K562 (cell line): ENCODE data around the gene TRIM14. TPM values are rescaled to one million over a fixed set of nuclear protein-coding genes. Genes with fewer than 3 reads are reported as not detected.

ENCODE experiments used
- ATAC-seq: fragments of 200-7000 bp; cut with Tn5 transposase; 3 replicates; pipeline ENCODE4 v1.9.1; 2020; ENCODE audit warnings: moderate library complexity
- BruUV-seq: library from RNA; stranded (reverse); fragments of 400-500 nt; replicated peaks from 2 replicates; lab custom pipeline; 2021; lab: Mats Ljungman, UMichigan
- CTCF ChIA-PET: fragments of 300-600 bp; formaldehyde crosslinking; extraction: SDS; loops from one replicate; lab custom pipeline; 2021; ENCODE audit warnings: low intra/inter-chr PET ratio; lab: Yijun Ruan, JAX
- POLR2A ChIA-PET: fragments of 300-600, 350-650 bp; sonication (Branson Sonifier 250); formaldehyde crosslinking; extraction: SDS; loops from one replicate; lab custom pipeline; 2021; ENCODE audit warnings: antibody characterized with exemption, inconsistent platforms; lab: Yijun Ruan, JAX
- DNase-seq, 4 experiments: peaks; one replicate each; pipeline versions ENCODE4 v3.0.0 to v3.0.0-alpha.2; 2011 to 2018; ENCODE audit warnings: low spot score in 3 of 4, mixed read lengths in 3 of 4; ENCODE audit errors: extremely low read depth in 1 of 4
- FAIRE-seq: peaks from 2 replicates; lab custom pipeline; 2011; peaks lifted over from hg19 to GRCh38; lab: Jason Lieb, UNC
- H2AFZ ChIP-seq: 2 replicates; pipeline ENCODE4 v1.6.0; 2011; ENCODE audit warnings: low read depth, low read length, control low read depth, inconsistent platforms
- H3K27ac ChIP-seq: fragments of 200-600 bp; 3 replicates; pipeline ENCODE4 v1.8.0; 2011; ENCODE audit warnings: low read depth, mild to moderate bottlenecking, control low read depth, inconsistent platforms, low read length, moderate library complexity, mixed read lengths; ENCODE audit errors: extremely low read depth
- H3K27me3 ChIP-seq, 2 experiments: fragments of 300-600 bp in 1 of 2; 2 replicates in 1 of 2; 3 replicates in 1 of 2; pipeline versions ENCODE4 v1.6.0 to v1.8.0; 2011; ENCODE audit warnings: inconsistent platforms in 2 of 2, low read length in 2 of 2, mild to moderate bottlenecking in 1 of 2, mixed read lengths in 1 of 2, moderate library complexity in 1 of 2; ENCODE audit not compliant: control insufficient read depth in 2 of 2, insufficient read depth in 2 of 2
- H3K36me3 ChIP-seq: fragments of 300-600 bp; 3 replicates; pipeline ENCODE4 v1.8.0; 2011; ENCODE audit warnings: mild to moderate bottlenecking, low read length, inconsistent platforms; ENCODE audit not compliant: control insufficient read depth, insufficient read depth
- H3K4me1 ChIP-seq, 2 experiments: fragments of 200-600 bp in 1 of 2; replicated peaks in 1 of 2; 2 replicates in 1 of 2; 3 replicates in 1 of 2; pipeline versions ENCODE4 v1.5.1 to v1.8.0; 2011; ENCODE audit warnings: inconsistent platforms in 2 of 2, low read length in 2 of 2, mild to moderate bottlenecking in 1 of 2, mixed read lengths in 1 of 2, moderate library complexity in 1 of 2; ENCODE audit not compliant: control insufficient read depth in 2 of 2, insufficient read depth in 2 of 2
- H3K4me2 ChIP-seq: 2 replicates; pipeline ENCODE4 v1.6.1; 2011; ENCODE audit warnings: low read length, control low read depth, inconsistent platforms, mixed read lengths; ENCODE audit not compliant: insufficient read depth
- H3K4me3 ChIP-seq: fragments of 200-600 bp; sonication (generic), shearing (Covaris generic); 2 replicates; pipeline ENCODE4 v1.5.1; 2016; ENCODE audit warnings: control low read depth, inconsistent platforms
- H3K79me2 ChIP-seq: fragments of 200-600 bp; 3 replicates; pipeline ENCODE4 v1.8.0; 2011; ENCODE audit warnings: low read length, inconsistent platforms; ENCODE audit not compliant: control insufficient read depth, insufficient read depth
- H3K9ac ChIP-seq, 2 experiments: 2 replicates each; pipeline versions ENCODE4 v1.6.0 to v1.6.1; 2011; ENCODE audit warnings: low read depth in 2 of 2, low read length in 2 of 2, control low read depth in 1 of 2, inconsistent platforms in 1 of 2, mild to moderate bottlenecking in 1 of 2, mixed read lengths in 1 of 2; ENCODE audit not compliant: insufficient read depth in 1 of 2
- H3K9me1 ChIP-seq: one replicate; pipeline ENCODE4 v1.6.0; 2011; ENCODE audit warnings: inconsistent platforms, mild to moderate bottlenecking, low read length, moderate library complexity; ENCODE audit not compliant: control insufficient read depth, insufficient read depth
- H3K9me3 ChIP-seq: replicated peaks from 2 replicates; pipeline ENCODE4 v1.5.1; 2011; ENCODE audit warnings: low read depth, low read length, inconsistent platforms; ENCODE audit not compliant: control insufficient read depth, insufficient read depth
- H4K20me1 ChIP-seq: replicated peaks from 2 replicates; pipeline ENCODE4 v1.6.1; 2011; ENCODE audit warnings: low read length, inconsistent platforms, mixed read lengths; ENCODE audit not compliant: control insufficient read depth, insufficient read depth
- CCNT2 ChIP-seq: IDR thresholded peaks from 2 replicates; pipeline ENCODE4 v1.6.1; 2011; ENCODE audit warnings: borderline replicate concordance, low read depth, mild to moderate bottlenecking, moderate library complexity, mixed read lengths, low read length; ENCODE audit not compliant: insufficient read length; ENCODE audit errors: extremely low read depth
- POLR2G ChIP-seq: fragments of 200-400 bp; formaldehyde crosslinking; IDR thresholded peaks from 2 replicates; pipeline ENCODE4 v1.6.1; 2017; ENCODE audit warnings: low read depth, mild to moderate bottlenecking, antibody characterized with exemption, low read length, moderate library complexity
- STAT5B ChIP-seq: fragments of 250-450 bp; sonication (Bioruptor Pico); IDR thresholded peaks from 2 replicates; pipeline ENCODE4 v1.8.0; 2021; ENCODE audit warnings: mild to moderate bottlenecking, inconsistent platforms
- WGBS: fragments of 100-300 bp; shearing (Covaris generic); methylation state at CpG from one replicate; pipeline ENCODE4 v1.1.6; 2016; ENCODE audit warnings: low coverage, mixed read lengths; ENCODE audit not compliant: insufficient coverage; ENCODE audit errors: missing lambda C conversion rate; 5-methylcytosine and 5-hydroxymethylcytosine counted together
- in situ Hi-C: fragments of 300-500 bp; cut with MboI; formaldehyde crosslinking; loops from 4 replicates; pipeline ENCODE4 v1.15.0; 2018; ENCODE audit warnings: inconsistent platforms, mixed read lengths
- intact Hi-C: fragments of 100-400 bp; cut with micrococcal nuclease; formaldehyde crosslinking; loops from 2 replicates; pipeline ENCODE4 v1.14.2; 2022
- polyA plus RNA-seq, 8 experiments: library from polyadenylated mRNA; depleted of rRNA in 4 of 8; stranded (reverse) in 5 of 8; unstranded in 3 of 8; fragments of >200 nt; fragmentation: Nextera tagmentation in 2 of 8; fragmentation: Illumina TruSeq in 1 of 8; extraction: Ambion mirVana in 2 of 8; extraction: Trizol in 1 of 8; gene quantifications; 2 replicates each; pipeline versions ENCODE4 v1.2.1 to v1.2.3, GENCODE V29; 2011 to 2014; ENCODE audit warnings: inconsistent platforms in 1 of 8, missing spikeins in 1 of 8
- total RNA-seq, 7 experiments: library from RNA; depleted of rRNA in 6 of 7; stranded (reverse); fragments of >200 nt in 6 of 7; fragmentation: Illumina TruSeq in 2 of 7; extraction: Trizol in 2 of 7; gene quantifications; 2 replicates each; pipeline versions ENCODE4 v1.2.1 to v1.2.3, GENCODE V29; 2011 to 2021; ENCODE audit warnings: low replicate concordance in 1 of 7
- TF ChIP-seq, protein P1 (sequence below), 3 experiments: fragments of 200-800 bp in 1 of 3; sonication (Bioruptor generic) in 1 of 3; sonication (generic) in 1 of 3; formaldehyde crosslinking in 1 of 3; IDR thresholded peaks; 2 replicates each; pipeline versions ENCODE4 v1.6.1 to v1.8.0; 2016 to 2022; ENCODE audit warnings: mild to moderate bottlenecking in 2 of 3, missing compliant biosample characterization in 2 of 3, missing genetic modification characterization in 2 of 3, missing genetic modification reagents in 1 of 3
- TF ChIP-seq, protein P2 (sequence below): sonication (generic); formaldehyde crosslinking; IDR thresholded peaks from 2 replicates; pipeline ENCODE4 v1.8.1; 2023; ENCODE audit warnings: mild to moderate bottlenecking, missing genetic modification reagents

Gene TRIM14
- total and polyA plus RNA-seq, 9 of the 15 experiments (the other 6 are each of a cell fraction or from before 2014, with no cell fraction given): 7.6 to 41.0 (median 17.9) TPM

DNA sequence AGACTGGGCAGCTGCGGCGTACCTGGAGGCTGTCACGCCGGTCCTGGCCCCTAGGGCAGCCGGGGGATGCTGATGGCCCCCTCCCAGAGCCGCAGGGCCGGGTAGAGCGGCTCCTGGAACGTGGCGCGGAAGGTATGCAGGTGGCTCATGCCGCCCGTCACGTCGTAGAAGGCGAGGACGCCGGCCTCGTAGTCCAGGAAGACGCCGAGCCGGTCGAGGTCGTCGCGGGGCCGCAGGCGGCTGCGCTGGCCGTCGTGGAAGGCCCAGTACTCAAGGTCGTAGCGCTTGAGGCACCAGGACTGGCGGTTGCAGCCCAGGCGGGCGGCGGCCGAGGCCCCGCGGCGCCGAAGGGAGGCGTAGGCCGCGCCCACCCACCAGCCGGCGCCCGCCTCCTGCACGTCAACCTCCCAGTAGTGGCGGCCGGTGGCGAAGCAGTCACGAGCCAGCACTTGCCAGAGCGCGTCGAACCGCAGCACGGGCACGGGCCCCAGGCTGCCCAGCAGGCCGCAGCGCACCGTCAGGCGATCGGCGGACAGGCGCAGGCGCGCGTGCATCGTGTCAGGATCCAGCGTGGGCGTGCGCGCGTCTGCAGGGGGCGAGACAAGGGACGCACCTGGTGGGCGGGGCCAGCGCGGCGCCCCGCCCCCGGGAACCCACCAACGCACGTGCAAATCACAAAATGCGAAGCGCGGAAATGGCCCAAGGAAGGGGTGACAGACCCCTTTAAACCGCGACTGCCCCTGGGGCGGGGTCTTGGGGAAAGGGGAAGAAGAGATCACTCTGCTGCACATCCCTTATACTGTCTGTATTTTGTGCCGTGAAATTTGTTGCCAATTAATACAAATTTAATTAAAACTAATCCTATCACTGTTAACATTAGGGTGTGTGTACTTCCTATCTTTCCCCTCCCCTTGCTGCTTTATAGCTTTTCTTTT, 31.3 kb downstream of the TRIM14 start:
- CTCF ChIA-PET: no interaction called here
- no peak for DNase-seq
- intact Hi-C loops: no loop called here

More for the DNA sequence above, 31.3 kb downstream of the TRIM14 start:
- TF ChIP-seq, protein P1, sequence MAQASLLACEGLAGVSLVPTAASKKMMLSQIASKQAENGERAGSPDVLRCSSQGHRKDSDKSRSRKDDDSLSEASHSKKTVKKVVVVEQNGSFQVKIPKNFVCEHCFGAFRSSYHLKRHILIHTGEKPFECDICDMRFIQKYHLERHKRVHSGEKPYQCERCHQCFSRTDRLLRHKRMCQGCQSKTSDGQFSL (CRISPR knock-in tag; IDR thresholded peaks at IDR 0.05): no peak
- TF ChIP-seq, protein P1 (tag; IDR thresholded peaks at IDR 0.05): no peak
- TF ChIP-seq STAT5B (CRISPR knock-in tag) (no peak), CCNT2 (peak; percentile 23), POLR2G (peak; percentile 68)
- TF ChIP-seq, protein P2, sequence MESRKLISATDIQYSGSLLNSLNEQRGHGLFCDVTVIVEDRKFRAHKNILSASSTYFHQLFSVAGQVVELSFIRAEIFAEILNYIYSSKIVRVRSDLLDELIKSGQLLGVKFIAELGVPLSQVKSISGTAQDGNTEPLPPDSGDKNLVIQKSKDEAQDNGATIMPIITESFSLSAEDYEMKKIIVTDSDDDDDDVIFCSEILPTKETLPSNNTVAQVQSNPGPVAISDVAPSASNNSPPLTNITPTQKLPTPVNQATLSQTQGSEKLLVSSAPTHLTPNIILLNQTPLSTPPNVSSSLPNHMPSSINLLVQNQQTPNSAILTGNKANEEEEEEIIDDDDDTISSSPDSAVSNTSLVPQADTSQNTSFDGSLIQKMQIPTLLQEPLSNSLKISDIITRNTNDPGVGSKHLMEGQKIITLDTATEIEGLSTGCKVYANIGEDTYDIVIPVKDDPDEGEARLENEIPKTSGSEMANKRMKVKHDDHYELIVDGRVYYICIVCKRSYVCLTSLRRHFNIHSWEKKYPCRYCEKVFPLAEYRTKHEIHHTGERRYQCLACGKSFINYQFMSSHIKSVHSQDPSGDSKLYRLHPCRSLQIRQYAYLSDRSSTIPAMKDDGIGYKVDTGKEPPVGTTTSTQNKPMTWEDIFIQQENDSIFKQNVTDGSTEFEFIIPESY (CRISPR knock-in tag): peak; percentile 52; the same call in 1 of the 2 replicates
- no peak overlapping the region for H3K4me2 ChIP-seq
- H3K36me3 ChIP-seq: peaks cover 62% of the 10 kb centered on the region
- ATAC-seq (no peak), FAIRE-seq (no peak)
- H3K4me1 ChIP-seq: peaks cover 4 to 9% of the 10 kb centered on the region in 2 experiments; a peak in 4 of 5 replicates
- in situ Hi-C loops: no loop called here
- no peak overlapping the region for H3K4me3 ChIP-seq
- H3K9me1 ChIP-seq: no peaks in the 10 kb centered on the region
- H3K79me2 ChIP-seq: no peaks in the 10 kb centered on the region
- H3K9me3 ChIP-seq: no peaks in the 10 kb centered on the region
- no peak overlapping the region for H2AFZ ChIP-seq
- no TSS peak for BruUV-seq
- H3K27ac ChIP-seq: no peak overlapping the region
- POLR2A ChIA-PET: interaction anchor here (1.0 to 1.4 kb wide), 2 partner anchors 10 to 13 kb away, joined by 3 to 6 read pairs; no protein-coding TSS in a partner anchor
- 95% methylated on average over 35 of the region's 92 CpGs for WGBS
- no peaks in the 10 kb centered on the region for H4K20me1 ChIP-seq
- no peaks in the 10 kb centered on the region for H3K27me3 ChIP-seq
- H3K9ac ChIP-seq: no peak overlapping the region
